Stimulated activated CD4-positive, alpha-beta T cell treated with anti-CD3 and anti-CD28 coated beads, TNF-alpha, amount 100 ng/mL, for 4 hours (primary cell): ENCODE measurements around the gene CD3G.

Experiments used
- DNase-seq, 3 experiments: peaks; one replicate each; pipeline ENCODE4 v3.0.0-alpha.2; 2020; ENCODE audit warnings: low read depth in 3 of 3

CD3G gene

DNA sequence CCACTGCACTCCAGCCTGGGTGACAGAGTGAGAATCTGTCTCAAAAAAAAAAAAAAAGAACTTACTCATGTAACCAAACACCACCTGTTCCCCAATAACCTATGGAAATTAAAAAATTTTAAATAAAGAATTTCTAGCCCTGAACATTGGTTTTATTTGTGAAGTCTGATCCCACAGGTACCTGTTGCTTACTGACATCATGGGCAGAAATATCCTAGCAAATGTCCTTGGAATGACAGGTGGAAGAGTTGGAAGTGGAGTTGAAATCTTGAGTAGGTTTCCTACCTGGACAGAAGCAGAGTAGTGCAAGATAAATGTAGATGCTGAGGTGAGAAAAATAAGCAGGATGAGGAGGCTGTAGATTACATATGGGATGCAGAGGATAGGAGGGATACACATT is 18.9 kb upstream of the CD3G start:
- no peak for DNase-seq

DNA sequence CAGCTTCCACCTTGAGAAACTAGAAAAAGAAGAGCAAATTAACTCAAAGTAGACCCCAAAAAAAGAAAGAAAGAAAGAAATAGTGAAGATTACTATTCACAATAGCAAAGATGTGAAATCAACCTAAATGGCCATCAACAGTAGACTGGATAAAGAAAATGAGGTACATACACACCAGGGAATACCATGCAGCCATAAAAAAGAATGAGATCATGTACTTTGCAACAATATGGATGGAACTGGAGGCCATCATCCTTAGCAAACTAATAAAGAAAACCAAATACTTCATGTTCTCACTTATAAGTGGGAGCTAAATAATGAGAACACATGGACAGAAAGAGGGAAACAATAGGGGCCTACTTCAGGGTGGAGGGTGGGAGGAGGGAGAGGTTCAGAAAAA is 15.4 kb upstream of the CD3G start:
- no peak for DNase-seq

DNA sequence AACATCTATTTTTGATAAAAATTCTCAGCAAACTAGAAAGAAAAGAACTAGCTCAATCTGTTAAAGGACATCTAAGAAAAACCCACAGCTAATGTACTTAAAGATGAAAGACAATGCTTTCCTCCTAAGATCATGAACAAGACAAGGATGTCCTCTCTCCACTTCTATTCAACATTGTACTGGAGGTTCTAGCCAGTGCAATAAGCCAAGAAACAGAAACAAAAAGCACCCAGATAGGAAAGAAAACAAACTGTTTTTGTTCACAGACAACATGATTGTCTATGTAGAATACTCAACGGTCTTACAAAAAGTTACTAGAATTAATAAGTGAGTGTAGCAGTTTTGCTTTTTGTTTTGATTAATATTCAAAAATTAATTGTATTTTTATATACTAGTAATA is 9.4 kb upstream of the CD3G start:
- no peak for DNase-seq

DNA sequence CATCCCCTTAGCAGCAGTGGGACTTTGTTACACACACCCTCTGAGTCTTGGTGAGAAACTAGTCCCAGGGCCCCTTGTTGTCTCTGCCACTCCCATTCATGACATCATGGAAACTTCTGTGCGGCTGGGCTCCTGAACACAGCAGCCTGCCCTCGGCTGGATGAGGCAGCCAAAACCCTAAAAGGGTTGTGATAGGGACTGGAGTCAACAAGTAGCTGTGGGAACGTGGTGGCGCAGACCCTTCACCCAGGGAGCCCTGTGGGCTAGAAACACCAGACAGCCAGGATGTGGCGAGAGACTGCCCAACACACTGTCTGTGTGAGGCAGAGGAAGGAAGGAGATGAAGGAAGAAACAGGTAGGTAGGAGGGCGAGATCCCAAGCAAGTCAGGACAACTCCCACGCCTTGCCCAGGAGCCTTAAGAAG is 5.5 kb upstream of the CD3G start:
- peak in 2 of 3 experiments; percentile 77 to 83 for DNase-seq

DNA sequence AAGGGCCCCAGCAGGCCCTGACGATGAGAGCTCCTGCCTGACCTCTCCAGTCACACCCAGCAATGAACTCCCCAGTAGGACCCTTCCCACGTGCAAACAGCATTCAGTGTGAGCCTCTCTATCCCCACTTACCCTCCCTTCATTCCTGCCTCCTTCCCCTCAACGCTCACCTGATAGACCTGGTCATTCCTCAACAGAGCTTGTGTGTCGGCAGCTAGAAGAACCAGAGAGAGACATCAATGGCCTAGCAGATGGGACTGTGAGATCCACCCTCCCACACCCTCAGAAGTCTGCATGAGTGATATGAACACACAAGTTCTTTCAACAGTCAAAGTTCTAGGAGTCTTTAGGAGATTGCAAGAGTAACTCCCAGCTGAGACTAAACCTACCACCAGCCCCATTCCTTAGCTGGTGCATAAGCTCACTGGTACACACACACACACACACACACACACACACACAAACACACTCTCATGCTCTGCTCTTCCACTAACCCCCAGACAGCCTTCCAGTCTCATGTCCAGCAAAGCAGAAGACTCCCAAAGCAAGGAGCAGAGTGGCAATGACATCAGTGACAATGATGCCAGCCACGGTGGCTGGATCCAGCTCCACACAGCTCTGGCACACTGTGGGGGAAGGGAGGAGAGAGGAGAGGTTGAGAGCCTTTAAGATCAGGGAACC is 4.7 kb upstream of the CD3G start:
- no peak for DNase-seq

DNA sequence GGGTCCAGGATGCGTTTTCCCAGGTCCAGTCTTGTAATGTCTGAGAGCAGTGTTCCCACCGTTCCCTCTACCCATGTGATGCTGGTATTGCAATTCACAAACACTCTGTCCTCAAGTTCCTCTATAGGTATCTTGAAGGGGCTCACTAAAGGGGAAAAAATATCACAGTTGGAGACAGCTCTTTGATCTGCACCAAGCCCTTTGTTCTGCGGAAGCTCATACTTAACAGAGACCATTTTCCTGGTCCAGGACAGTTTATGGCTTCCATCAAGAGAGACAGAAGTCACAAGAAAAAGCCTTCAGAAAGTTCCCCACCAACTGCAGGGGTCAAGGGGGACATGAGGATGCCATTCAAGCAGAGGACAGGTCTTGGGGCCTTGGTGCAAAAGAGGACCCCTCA is 3.7 kb upstream of the CD3G start:
- DNase-seq, result no peak

DNA sequence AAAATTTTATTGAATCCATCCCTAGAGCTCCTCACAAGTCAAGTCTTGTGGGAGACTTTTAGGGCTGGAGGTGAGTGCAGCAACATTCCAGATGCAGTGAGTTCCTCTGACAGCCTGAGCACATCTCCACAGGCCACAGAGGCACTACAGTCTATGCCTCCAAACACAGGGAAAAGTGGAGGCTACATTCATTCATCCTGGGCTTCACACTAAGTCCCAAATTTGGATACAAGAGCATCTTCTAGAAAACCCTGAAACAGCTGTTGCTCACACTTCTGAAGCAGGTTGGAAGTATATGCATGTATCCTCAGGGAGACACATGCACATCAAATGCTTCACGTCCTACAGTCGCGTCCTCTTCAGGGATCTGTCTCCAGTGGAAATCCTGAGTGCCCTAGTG is 2.9 kb upstream of the CD3G start:
- no peak for DNase-seq

DNA sequence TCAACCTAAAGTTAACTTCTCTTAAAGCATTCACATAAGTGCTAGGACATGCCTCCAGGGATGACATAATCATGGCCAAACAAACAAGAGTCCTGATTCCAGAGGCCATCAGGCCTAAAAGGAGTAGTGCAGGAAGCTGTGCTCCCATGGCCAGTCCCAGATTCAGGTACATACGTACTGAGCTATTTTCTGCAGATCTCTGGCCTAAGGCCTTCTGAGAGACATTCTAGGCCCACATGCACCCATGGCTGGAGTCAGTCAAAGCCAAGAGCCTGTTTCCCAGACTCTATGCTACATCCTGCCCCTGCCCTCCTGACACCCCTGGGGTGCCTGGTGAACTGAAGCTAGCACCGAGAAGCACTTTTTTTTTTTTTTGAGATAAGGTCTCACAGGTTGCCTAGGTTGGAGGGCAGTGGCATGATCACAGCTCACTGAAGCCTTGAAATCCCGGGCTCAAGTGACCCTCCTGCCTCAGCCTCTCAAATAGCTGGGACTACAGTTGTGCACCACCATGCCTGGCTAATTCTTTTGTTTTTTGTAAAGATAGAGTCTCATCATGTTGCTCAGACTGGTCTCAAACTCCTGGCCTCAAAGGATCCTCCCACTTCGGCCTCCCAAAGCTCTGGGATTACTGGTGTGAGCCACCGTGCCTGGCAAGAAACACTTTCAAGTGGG is 2.2 kb upstream of the CD3G start:
- no peak for DNase-seq

DNA sequence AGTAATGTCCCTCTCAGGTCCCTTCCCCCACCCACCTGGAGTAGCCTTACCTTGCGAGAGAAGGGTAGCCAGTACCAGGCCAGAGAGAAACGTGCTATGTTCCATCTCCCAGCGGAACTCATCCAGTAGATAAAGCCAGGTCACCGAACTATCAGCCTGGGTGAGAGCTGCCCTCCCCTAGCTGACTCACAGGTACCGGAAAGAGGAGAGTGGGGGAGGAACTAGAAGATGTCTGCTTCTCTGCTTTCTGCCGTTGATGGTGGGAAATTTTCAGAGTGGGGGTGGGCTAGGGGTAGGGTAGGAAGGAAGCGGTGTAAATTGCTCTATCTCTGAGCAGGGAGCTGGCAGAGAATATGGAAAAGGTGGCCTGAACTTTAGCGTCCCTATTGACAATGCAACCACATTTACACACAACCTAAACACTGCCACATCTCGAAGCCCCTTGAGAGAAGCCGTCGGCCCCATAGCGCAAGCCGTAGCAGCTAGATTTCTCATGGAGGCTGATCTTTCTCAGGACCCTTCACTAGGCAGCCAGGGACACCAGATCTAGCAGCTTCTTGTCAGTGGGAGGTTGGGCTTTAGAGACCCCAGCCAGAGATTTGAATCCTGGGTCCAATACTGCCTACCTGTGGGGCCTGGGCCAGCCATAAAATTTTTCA is 1.5 kb upstream of the CD3G start, which contains the start of gene CD3D:
Gene CD3D (minus strand): TSS at position 203 of the 659 bp plus-strand sequence. CDS start 98 bp downstream, at position 105.
- peak; percentile 33 to 61 (median 50) for DNase-seq

DNA sequence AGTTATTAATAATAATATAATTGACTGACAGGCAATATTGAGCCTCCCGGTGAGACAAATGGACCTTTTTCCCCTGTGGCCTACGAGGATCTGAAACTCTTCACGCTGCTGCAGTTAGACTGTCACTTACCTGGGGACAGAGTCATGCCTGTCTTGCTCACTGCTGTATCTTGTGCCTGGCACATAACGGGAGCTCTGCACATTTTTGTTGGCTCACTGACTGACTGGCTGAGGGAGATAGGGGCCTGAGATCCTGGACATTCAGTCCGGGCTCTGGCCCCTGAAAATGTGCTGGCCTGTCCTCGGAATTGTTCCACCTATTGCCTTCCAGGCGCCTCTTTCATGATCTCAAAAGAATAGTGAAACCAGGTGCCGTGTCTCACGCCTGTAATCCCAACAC is 896 bp upstream of the CD3G start:
- DNase-seq, result no peak

DNA sequence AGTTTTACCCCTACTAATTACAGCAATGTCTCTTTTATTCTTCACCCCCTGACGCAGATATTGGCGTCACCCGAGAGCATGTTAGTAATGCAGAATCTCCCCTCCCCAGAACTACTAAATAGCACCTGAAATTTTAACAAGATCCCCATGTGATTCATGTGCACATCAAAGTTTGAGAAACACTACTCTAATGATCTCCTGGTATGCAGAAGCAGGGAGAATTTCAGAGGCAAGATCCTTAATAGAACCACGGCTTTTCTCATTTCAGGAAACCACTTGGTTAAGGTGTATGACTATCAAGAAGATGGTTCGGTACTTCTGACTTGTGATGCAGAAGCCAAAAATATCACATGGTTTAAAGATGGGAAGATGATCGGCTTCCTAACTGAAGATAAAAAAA is 5.3 kb downstream of the CD3G start:
- DNase-seq, result no peak

DNA sequence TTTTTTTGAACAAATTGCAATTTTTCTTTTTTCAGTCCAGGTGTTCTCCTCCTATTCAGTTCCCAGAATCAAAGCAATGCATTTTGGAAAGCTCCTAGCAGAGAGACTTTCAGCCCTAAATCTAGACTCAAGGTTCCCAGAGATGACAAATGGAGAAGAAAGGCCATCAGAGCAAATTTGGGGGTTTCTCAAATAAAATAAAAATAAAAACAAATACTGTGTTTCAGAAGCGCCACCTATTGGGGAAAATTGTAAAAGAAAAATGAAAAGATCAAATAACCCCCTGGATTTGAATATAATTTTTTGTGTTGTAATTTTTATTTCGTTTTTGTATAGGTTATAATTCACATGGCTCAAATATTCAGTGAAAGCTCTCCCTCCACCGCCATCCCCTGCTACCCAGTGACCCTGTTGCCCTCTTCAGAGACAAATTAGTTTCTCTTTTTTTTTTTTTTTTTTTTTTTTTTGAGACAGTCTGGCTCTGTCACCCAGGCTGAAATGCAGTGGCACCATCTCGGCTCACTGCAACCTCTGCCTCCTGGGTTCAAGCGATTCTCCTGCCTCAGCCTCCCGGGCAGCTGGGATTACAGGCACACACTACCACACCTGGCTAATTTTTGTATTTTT is 9.1 kb downstream of the CD3G start:
- DNase-seq, result no peak

DNA sequence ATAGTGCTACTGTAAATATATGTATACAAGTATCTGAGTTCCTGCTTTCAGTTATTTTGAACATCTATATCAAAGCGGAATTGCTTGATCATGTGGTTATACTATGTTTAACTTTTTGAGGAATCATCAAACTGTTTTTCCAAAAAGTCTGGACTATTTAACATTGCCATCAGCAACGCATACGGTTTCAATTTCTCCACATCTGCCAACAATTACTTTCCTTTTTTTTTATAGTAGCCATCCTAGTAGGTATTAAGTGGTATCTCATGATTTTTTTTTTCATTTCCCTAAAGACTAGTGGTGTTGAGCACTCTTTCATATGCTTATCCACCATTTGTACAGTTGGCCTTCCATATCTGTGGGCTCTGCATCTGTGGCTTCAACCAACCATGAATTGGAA is 13.9 kb downstream of the CD3G start:
- no peak for DNase-seq

DNA sequence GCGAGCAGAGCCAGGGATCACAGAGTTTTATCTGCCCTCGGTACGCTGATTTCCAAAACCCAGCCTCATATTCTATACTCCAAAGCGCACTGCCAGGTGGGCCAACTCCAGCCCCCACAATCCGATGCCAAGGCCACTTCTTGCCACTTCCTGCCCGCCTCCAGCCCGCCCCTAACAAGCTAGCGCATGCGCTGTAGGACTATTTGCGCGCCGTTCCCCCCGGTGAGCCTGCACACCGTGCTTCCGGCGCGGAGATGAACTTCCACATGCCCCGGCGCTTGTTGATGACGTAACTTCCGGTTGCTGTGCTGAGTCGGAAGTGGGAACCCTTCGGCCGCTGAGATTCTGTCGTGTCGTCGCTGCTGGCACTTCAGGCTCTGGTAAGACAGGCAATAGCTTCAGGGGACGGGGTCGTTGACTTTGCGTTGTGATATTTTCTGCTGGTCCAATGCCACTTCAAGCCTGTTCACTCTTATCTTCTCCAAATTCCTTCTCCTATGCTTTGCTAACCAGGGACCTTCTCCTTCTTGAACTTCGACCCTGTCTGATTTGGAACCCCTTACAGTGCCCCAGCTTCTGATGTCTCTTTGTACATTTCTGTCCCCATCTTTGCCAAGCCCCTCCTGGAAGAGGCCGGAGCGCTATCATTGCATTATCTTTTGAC is 15.3 kb downstream of the CD3G start, which contains the start of gene UBE4A:
Gene UBE4A (plus strand): TSS at position 306 of the 664 bp plus-strand sequence. CDS start 5,481 bp downstream, outside the sequence.
- DNase-seq, result peak; percentile 97 to 98 (median 97)

DNA sequence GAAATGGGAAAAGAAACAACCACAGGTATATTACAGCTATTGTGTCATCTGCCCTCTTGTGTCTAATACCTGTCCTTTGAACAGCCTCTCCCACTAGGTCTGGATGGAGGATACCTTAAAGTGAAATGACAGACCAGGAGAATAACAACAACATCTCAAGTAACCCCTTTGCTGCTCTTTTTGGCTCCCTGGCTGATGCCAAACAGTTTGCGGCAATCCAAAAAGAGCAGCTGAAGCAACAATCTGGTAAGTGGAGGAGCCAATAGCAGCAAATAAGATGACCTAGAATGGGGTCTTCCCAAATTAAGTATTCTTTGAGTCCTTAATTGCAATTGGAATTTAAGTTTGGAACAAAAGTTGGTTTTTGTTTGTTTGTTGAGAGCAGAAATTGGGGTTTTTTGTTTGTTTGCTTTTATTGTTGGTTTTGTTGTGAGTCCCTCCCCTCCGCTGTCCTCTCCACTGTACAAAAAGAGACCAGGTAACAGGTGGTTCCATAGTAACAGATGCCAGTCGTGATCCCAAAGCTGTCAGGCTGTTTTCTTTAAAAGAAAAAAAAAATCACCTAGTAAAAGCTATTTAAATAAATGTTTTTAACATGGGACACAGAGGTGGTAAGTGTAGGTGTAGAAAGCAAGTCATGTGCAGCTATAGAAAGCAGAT is 20.9 kb downstream of the CD3G start:
- DNase-seq, result no peak

DNA sequence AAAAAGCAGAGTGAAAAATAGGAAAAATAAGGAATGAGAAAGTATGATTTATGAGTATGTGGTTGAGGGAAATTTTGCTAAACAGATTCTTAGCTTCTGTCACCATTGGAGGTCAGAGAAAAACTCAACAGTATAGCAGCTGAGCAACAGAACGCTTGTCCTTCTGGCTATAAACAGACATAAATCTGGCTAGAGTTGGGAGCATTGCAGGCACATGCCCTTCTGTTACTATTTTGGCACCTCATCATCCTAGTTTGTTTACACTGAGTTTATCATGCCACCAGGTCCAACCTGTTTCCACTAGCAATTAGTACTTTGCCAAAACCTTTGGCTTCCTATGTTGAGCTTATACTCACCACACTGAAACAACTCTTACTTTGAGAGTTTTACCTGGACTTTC is 22.1 kb downstream of the CD3G start:
- DNase-seq, result no peak

DNA sequence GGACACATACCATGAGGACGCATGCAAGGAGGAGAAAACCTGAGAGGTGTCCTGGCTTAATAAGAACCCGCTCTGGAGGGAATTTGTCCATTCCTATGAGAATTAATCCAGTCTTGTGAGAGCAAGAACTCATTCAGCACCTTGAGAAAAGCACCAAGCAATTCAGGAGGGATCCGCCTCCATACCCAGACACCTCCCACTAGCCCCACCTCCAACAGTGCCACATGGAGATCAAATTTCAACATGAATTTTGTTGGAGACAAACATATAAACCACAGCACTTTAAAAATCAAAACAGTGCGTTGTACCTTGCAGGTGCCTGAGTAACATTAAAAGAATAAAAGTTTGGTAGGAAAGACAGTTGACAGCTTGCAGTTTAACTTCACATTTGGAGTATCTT is 26.6 kb downstream of the CD3G start:
- no peak for DNase-seq

DNA sequence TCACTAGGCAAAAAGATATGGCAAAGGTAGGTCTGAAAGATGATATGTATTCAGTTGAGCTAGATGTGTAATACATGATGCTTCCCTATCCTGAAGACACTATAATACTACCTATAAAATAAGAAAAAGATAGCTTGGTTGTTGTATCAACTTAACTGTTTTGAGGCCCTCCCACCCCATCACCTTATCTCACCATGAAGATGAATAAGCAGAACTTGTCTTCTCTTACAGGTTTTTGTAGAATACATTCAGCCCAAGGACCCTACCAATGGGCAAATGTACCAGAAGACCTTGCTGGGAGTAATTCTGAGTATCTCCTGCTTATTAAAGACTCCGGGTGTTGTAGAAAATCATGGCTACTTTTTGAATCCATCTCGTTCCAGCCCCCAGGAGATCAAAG is 29.1 kb downstream of the CD3G start:
- DNase-seq, result no peak

DNA sequence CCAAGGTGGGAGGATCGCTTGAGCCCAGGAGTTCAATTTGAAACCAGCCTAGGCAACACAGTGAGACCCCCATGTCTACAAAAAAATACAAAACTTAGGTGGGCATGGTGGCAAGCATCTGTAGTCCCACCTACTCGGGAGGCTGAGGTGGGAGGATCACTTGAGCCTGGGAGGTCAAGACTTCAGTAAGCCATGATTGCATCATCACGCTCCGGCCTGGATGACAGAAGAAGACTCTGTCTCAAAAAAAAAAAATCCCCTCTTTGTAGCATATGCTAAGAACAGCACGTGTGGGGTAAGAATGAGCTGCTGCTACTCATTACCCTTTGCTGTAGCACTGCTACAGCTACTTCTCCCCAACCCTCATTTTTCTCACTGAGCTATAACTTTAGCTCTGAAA is 29.7 kb downstream of the CD3G start:
- DNase-seq, result no peak

DNA sequence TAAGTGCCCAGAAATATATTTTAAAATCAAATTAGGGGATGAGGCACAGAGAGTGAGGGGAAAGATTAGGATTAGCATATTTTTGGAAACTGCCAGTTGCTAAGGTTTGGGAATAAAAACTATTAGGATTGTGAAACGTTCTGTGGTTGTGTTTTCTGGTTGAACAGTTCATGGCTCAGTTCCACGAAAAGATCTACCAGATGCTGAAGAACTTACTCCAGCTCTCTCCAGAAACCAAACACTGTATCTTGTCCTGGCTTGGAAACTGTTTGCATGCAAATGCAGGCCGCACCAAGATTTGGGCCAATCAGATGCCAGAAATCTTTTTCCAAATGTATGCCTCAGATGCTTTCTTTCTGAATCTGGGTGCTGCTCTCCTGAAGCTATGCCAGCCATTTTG is 30.6 kb downstream of the CD3G start:
- no peak for DNase-seq

DNA sequence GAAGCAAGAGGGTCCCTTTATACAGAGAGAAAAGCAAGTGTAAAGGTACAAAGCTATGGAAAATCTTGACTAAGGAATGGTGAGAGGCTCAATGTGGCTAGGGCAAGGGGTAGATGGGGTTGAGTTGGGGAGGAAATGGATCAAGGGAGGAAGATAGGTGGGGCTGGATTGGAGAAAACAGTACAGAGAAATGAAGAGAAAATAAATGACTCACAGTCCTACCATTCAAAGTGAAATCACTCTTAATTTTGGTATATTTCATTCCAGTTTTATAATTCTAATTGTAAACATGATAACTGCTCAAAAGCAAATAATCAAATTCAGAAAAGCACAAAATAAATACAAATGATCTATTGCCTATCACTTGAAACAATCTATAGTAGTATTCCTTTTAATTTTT is 31.8 kb downstream of the CD3G start:
- DNase-seq, result no peak
